Prostate gland (tissue), 2 donors: ENCODE results near the gene ANKRD27. TPM values are rescaled to one million over a fixed set of nuclear protein-coding genes. Genes with fewer than 3 reads are reported as not detected.
"Not testable (repeated sequence)": the region's sequence is repeated elsewhere in the genome, so short reads cannot be mapped to it uniquely, and the experiment has no call there.

Experiments used
- DNase-seq: peaks from one replicate; pipeline ENCODE4 v3.0.0-alpha.2; 2019; ENCODE audit warnings: low spot score
- H3K27ac ChIP-seq, 2 donors: fragments of 200-600 bp; sonication (generic); 2 replicates each; pipeline ENCODE4 v1.5.1; 2017 to 2019
- H3K27me3 ChIP-seq: fragments of 200-600 bp; sonication (generic); replicated peaks from 2 replicates; pipeline ENCODE4 v1.5.1; 2019; ENCODE audit not compliant: insufficient read depth
- H3K36me3 ChIP-seq, 2 donors: fragments of 200-600 bp; sonication (generic); 1 replicate in 1 of 2; 2 replicates in 1 of 2; pipeline versions ENCODE4 v1.5.1 to v1.8.1; 2017 to 2019
- H3K4me1 ChIP-seq: fragments of 200-600 bp; sonication (generic); replicated peaks from 2 replicates; pipeline ENCODE4 v1.5.1; 2019
- H3K4me3 ChIP-seq, 2 donors: fragments of 200-600 bp; sonication (generic); 2 replicates each; pipeline ENCODE4 v1.5.1; 2017 to 2019
- H3K9me3 ChIP-seq: fragments of 200-600 bp; sonication (generic); 2 replicates; pipeline ENCODE4 v1.5.1; 2017
- CTCF ChIP-seq, 4 experiments: fragments of 200-600 bp in 2 of 4; fragments of 450-650 bp in 2 of 4; sonication (generic) in 2 of 4; IDR thresholded peaks; 1 replicate in 3 of 4; 2 replicates in 1 of 4; pipeline ENCODE4 v1.5.1; 2016 to 2019; ENCODE audit warnings: antibody characterized with exemption in 4 of 4, mild to moderate bottlenecking in 2 of 4, moderate library complexity in 2 of 4
- POLR2A ChIP-seq: fragments of 450-650 bp; IDR thresholded peaks from one replicate; pipeline ENCODE4 v1.6.1; 2016; ENCODE audit warnings: antibody characterized with exemption, mild to moderate bottlenecking
- POLR2AphosphoS5 ChIP-seq: sonication (generic); formaldehyde crosslinking; IDR thresholded peaks from one replicate; pipeline ENCODE4 v1.6.1; 2017; ENCODE audit warnings: antibody characterized with exemption
- WGBS: methylation state at CpG from one replicate; pipeline ENCODE4 v1.1.5; 2018; 5-methylcytosine and 5-hydroxymethylcytosine counted together
- intact Hi-C: fragments of 100-400 bp; cut with DNase I; formaldehyde crosslinking; loops from one replicate; pipeline ENCODE4 v1.14.2; 2022
- total RNA-seq, 2 donors: library from RNA; depleted of rRNA; stranded (reverse); fragments of >200 nt; gene quantifications; one replicate each; pipeline ENCODE4 v1.1.0, GENCODE V29; 2016

ANKRD27 gene
- total RNA-seq, 2 donors from 2014 or later: 25.7 to 51.4 TPM

- peak within 1 kb of the TSS; percentile 94 to 95 for H3K4me3 ChIP-seq
- 0% methylated on average over 41 of the region's 81 CpGs for WGBS
- DNase-seq: peak; percentile 93
- intact Hi-C loops: no loop called here
- TF ChIP-seq POLR2A (peak; percentile 80), POLR2AphosphoS5 (peak; percentile 65), CTCF (IDR thresholded peaks at IDR 0.05) (no peak)
- peak within 1 kb of the TSS; percentile 76 to 77 for H3K27ac ChIP-seq
- H3K9me3 ChIP-seq: no peaks in the 10 kb centered on the region
- no peaks in the 10 kb centered on the region for H3K36me3 ChIP-seq
- no peaks in the 10 kb centered on the region for H3K4me1 ChIP-seq
- no peaks in the 10 kb centered on the region for H3K27me3 ChIP-seq
Measured at GRCh38 chr19:32580901-32581704, 93.9 kb downstream of the ANKRD27 start, which contains the start of gene PDCD5. Gene PDCD5 (plus strand): TSS chr19:32581190. CDS start chr19:32581262, 72 bp downstream.

GRCh38 chr19:32580353-32580900, 94.6 kb downstream of the ANKRD27 start:
- H3K4me3 ChIP-seq: peak overlapping the region; percentile 94 to 95
- intact Hi-C loops: no loop called here
- H3K9me3 ChIP-seq: no peaks in the 10 kb centered on the region
- 21% methylated on average over 22 of the region's 22 CpGs for WGBS
- TF ChIP-seq POLR2A: no peak
- no peak for TF ChIP-seq CTCF (IDR thresholded peaks at IDR 0.05)
- TF ChIP-seq POLR2AphosphoS5: no peak
- no peaks in the 10 kb centered on the region for H3K4me1 ChIP-seq
- DNase-seq: no peak
- H3K27ac ChIP-seq: peak overlapping the region; percentile 76 to 77
- H3K27me3 ChIP-seq: no peaks in the 10 kb centered on the region
- H3K36me3 ChIP-seq: no peaks in the 10 kb centered on the region

DNA sequence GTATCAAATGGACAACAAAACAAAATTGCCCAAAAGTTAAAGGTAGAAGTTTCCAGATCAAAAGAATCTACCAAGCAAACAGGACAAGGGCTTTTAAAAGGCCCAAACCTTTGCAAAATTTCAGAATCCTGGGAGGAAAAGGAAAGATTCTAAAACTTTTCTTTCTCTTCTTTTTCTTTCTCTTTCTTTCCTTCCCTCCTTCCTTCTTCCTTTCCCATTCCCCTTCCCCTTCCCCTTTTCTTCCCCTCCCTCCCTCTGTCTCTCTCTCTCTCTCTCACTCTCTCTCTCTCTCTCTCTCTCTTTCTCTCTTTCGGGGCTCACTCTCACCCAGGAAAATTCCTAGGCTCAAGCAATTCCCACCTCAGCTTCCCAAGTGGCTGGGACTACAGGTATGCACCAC, 98.2 kb downstream of the ANKRD27 start:
- Histone ChIP-seq H3K9me3 (no peaks in the 10 kb centered on the region), H3K4me1 (no peaks in the 10 kb centered on the region), H3K4me3 (no peak overlapping the region), H3K36me3 (no peaks in the 10 kb centered on the region), H3K27me3 (no peaks in the 10 kb centered on the region), H3K27ac (no peak overlapping the region)
- TF ChIP-seq POLR2A (no peak), POLR2AphosphoS5 (no peak), CTCF (IDR thresholded peaks at IDR 0.05) (no peak)
- 94% methylated on average over 1 of the region's 1 CpG for whole genome bisulfite sequencing
- intact Hi-C loops: loop anchor here (10.0 kb wide), 1 partner anchor 232 kb away; the partner anchor contains the start of gene ZNF507
- DNase-seq: no peak

DNA sequence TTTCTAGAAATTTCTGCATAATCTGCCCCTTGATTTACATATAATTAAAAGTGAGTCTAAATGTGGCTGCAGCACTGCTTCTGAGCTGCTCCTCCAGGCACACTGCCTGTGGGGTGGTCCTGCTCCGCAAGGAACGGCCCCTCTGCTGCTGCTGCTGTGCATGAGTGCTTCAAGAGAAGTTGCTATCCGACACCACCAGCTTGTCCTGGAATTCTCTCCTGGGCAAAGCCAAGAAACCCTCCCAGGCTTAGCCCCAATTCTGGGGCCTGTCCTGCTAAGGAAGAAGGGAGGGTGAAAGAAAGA, 101.5 kb downstream of the ANKRD27 start:
- TF ChIP-seq POLR2AphosphoS5 (no peak), CTCF (IDR thresholded peaks at IDR 0.05) (no peak), POLR2A (no peak)
- H3K4me3 ChIP-seq: no peak overlapping the region
- H3K27me3 ChIP-seq: no peaks in the 10 kb centered on the region
- H3K36me3 ChIP-seq: no peaks in the 10 kb centered on the region
- intact Hi-C loops: loop anchor here (5.0 to 10.0 kb wide), 2 partner anchors 229 to 286 kb away; partner anchors contain the start of gene ZNF507
- no peaks in the 10 kb centered on the region for H3K4me1 ChIP-seq
- H3K9me3 ChIP-seq: no peaks in the 10 kb centered on the region
- WGBS: 50% methylated on average over 3 of the region's 3 CpGs
- H3K27ac ChIP-seq: no peak overlapping the region
- no peak for DNase-seq

GRCh38 chr19:32572700-32573491, 102.1 kb downstream of the ANKRD27 start:
- DNase-seq, H3K36me3 ChIP-seq, H3K4me3 ChIP-seq, H3K27me3 ChIP-seq, H3K27ac ChIP-seq, H3K4me1 ChIP-seq, H3K9me3 ChIP-seq: not testable (repeated sequence)
- 78% methylated on average over 21 of the region's 21 CpGs for WGBS
- intact Hi-C loops: loop anchor here (5.0 to 10.0 kb wide), 2 partner anchors 228 to 286 kb away; partner anchors contain the start of gene ZNF507

GRCh38 chr19:32571471-32572075, 103.4 kb downstream of the ANKRD27 start:
- not testable (repeated sequence) for H3K4me3 ChIP-seq, H3K4me1 ChIP-seq, H3K27me3 ChIP-seq, DNase-seq, H3K9me3 ChIP-seq, H3K27ac ChIP-seq, H3K36me3 ChIP-seq
- WGBS: 79% methylated on average over 7 of the region's 36 CpGs
- intact Hi-C loops: loop anchor here (5.0 to 10.0 kb wide), 2 partner anchors 227 to 284 kb away; partner anchors contain the start of gene ZNF507
